GM19324 (cell line): ENCODE measurements around the gene POLD1.
"Not testable (repeated sequence)": the region's sequence is repeated elsewhere in the genome, so short reads cannot be mapped to it uniquely, and the experiment has no call there.

Experiments used
- ATAC-seq: cut with Tn5 transposase; IDR thresholded peaks from one replicate; pipeline ENCODE4 v1.9.1; 2021; ENCODE audit warnings: mild to moderate bottlenecking, moderate library complexity; ENCODE audit not compliant: unreplicated experiment, low FRiP score

Gene POLD1

DNA sequence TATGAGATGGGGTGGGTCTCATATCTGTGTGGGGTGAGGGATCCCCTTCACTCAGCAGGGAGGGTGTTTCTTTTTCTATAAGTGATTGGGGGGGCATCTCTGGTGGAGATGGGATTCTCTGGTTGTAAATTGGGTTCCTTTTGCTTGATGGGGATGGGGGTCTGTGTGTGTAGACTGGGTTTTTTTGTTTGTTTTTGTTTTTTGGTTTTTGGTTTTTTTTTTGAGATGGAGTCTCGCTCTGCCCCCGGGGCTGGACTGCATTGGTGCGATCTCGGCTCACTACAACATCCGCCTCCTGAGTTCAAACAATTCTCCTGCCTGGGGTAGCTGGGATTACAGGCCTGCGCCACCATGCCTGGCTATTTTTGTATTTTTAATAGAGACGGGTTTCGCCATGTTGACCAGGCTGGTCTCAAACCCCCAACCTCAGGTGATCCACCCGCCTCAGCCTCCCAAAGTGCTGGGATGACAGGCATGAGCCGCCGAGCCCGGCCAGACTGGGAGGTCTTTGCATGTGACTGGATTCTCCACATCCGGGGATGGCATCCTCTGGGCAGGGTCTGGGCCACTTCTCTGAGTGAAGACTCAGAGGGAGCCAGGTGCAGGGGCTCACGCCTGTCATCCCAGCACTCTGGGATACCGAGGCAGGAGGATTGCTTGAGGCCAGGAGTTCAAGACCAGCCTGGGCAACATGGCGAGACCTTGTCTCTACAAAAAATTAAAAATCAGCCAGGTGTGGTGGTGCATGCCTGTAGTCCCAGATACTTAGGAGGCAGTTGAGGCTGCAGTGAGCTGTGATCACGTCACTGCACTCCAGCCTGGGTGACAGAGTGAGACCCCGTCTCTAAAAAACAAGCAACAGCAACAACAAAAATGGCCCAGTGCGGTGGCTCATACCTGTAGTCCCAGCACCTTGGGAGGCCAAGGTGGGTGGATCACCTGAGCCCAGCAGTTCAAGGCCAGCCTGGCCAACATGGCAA lies 49.3 kb downstream of the POLD1 start:
- ATAC-seq, result no peak

DNA sequence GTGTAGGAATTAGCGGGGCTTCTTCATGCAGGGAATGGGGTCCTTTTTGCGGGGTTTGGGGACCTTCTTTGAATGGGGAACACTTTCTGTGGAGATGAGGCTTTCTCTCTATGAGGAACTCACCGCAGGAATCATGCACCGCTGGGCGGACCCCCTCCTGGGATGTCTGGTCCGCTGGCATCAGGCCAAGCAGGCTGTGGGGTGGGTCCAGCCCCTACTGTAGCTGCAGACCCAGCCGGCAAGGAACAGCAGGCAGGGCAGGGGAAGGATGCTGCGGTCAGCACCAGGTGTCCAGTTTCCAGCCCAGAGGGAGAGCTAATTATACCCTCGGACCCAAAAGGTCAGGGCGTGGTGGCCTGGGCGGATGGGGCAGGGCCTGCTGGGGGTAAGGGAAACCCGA lies 50.4 kb downstream of the POLD1 start:
- ATAC-seq, result no peak

DNA sequence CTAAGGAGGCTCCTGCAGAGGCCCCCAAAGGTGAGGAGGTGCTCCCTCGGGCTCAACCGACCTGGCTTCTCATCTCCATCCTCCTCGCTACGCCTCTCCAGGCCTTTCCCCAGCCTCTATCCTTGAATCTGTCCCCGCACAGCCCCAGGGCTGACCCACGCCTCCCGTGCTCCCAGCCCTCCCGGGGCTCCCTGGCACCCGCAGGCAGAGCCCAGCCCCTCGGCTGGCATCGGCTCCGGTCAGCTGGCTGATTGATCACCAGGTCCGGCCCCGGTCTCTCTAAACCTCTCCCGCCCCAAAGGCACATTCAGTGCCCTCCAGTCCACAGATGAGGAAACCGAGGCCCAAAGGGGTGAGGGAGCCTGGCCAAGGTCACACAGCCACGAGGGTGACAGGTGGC lies 51.1 kb downstream of the POLD1 start:
- ATAC-seq, result no peak

DNA sequence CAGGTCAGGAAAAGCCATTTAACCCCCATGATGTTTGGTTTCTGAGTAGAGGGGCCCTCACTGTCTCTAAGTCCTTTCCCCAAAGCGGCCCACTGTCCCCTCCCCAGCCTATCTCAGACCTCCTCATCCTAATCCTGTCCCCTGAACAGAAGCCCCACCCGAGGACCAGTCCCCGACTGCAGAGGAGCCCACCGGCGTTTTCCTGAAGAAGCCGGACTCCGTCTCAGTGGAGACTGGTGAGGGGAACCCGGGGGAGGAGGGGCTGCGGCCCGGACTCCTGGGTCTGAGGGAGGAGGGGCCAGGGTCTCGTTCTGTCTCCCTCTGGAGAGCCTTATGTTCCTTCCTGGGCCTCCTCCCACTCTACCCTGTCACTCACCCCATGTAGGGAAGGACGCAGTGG lies 51.5 kb downstream of the POLD1 start:
- no peak for ATAC-seq

DNA sequence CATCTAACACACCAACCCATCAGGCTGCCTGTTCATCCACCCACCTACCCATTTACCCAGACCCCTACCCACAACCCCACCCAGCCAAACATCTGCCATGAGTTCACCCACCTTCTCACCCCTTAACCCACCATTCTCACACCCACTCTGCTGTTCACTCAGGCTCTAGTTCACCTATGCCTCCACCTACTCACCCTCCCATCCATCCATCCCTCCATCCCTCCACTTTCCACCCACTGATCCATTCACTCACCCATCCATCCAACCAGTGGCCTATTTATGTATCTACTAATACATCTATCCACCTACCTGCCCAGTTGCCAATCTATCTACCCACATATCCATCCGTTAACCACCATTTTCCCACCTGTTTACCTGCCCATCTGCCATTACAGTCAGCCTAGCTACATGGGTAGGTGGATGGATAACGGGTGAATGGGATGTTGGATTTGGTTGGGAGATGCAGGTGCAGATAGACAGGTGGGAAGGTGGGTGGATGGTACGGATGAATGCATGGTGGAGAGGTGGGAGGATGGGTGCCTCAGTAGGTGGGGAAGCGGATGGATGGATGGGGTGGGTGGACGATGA lies 53.8 kb downstream of the POLD1 start:
- no peak for ATAC-seq

DNA sequence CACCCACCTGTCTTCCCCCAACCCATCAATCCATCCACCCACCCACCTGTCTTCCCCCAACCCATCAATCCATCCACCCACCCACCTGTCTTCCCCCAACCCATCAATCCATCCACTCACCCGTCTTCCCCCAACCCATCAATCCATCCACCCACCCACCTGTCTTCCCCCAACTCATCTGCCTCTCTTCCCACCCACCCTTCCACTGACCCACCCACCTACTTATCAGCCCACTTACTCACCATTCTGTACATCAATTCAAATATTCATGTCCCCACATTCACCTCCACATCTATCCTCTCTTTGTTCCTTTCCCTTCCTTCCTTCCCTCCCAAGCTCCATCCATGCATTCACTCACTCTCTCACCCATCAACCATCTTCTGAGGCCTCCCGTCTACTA lies 55.0 kb downstream of the POLD1 start:
- ATAC-seq, result not testable (repeated sequence)

DNA sequence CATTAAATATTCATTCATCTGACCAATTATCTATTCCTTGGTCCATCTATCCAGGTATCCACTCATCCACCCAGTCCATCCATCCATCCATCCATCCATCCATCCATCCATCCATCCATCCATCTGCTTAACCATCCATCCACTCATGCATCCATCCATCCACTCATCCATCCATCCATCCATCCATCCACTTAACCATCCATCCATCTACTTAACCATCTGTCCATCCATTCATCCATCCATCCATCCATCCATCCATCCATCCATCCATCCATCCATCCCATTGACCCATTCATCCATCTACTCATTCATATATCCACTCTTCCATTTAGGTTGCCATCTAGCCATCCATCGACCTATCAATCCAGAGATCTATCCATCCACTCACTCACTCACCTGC lies 59.9 kb downstream of the POLD1 start:
- no peak for ATAC-seq

DNA sequence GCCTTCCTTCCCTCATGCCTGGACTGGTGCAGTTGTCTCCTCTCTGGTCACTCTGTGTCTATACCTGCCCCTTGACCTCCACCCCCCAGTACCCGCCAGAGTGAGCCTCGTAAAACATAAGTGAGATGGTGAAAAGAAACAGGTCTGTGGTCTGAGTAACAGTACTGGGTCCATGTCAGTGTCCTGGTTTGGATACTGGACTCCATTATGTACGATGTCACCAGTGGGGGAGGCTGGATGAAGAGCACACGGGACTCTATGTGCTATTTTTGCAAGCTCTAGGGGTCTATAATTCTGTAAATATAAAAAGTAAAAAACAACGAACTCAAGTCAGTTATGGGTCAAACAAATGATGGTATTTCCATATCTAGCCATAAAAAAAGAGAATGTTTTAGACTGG lies 62.9 kb downstream of the POLD1 start:
- ATAC-seq, result no peak

DNA sequence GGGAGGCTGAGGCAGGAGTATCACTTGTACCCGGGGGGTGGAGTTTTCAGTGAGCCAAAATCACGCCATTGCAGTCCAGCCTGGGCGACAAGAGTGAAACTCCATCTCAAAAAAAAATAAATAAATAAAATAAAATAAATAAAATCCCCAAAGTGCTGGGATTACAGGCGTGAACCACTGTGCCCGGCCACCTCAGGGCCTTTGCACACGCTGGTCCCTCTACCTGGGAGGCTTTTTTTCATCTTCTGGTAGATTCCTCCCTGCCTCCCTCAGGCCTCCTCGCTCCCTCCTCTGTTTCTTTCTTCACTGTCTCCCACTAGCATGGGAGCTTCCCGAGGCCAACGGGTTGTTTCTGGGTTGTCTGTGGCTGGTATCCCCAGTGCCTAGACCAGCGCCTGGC lies 63.6 kb downstream of the POLD1 start:
- no peak for ATAC-seq

DNA sequence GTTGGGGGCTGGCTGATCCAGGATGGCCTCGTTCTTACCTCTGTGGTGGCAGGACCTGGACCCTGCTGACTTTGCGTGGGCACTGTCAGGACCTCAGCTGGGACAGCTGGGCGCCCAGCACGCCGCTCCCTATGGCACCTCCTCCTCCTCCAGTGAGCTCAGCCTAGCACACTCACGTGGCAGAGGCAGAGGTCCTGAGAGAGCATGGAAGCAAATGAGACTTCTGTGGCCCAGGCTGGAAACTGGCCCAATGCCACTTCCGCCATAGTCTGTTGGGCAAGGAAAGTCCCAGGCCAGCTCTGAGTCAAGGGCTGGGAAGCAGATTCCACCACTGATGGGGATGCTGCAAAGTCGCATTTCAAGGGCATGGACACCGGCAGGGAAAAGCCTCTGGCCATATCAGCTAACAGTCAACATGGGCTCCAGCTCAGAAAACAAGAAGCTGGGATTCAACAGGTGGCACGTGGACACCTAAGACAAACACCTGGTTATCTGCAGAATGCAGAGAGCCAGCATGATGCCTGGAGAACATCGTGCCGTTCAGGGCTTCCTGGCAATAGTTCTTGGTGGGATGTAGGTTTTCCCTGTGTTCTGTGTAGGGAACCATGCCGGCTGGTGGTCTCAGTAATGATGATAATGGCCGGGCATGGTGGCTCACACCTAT lies 65.2 kb downstream of the POLD1 start:
- no peak for ATAC-seq

DNA sequence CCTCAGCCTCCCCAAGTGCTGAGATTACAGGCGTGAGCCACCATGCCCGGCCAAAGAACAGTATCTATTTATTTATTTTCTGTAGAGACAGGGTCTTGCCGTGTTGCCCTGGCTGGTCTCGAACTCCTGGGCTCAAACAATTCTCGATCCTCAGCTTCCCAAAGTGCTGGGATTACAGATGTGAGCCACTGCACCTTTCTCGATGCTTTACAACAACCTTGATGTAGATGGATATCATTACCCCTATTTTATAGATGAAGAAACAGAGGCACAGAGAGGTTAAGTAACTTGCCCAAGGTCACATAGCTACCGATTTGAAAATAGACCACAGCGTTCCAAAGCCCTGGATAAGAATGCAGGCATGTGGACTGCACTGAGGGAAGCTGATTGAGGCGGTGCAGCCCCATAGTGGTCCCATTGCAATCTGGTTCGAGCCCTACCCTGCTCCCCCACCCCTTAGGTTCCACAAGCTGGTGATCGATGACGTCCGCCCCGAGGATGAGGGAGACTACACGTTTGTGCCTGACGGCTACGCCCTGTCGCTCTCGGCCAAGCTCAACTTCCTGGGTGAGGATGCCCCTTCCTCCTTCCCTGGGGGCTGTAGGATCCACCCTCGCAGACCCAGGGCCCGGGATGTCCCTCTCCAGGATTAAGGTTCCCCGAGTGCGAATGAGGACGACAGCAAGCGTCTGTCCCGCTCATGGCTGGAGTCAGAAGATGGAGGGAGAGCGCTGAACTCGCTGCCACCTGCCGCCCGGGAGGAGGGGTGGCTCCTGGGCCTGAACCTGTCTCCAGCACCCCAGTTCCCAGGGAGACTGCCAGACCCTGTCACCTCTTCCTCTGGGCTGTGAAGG lies 66.4 kb downstream of the POLD1 start:
- no peak for ATAC-seq

DNA sequence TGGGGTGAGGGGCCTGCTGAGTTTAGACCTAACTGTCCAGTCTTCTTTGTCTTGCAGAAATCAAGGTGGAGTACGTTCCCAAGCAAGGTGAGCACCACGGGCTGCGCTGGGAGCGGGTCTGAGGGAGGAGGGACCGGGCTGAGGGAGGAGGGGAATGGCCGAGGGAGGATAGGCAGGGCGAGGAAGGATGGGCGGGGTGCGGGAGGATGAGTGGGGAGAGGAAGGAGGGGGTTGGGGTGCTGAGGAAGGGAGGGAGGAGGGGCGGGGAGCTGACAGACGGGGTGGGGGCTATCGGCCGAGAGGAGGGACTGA lies 67.0 kb downstream of the POLD1 start:
- no peak for ATAC-seq

DNA sequence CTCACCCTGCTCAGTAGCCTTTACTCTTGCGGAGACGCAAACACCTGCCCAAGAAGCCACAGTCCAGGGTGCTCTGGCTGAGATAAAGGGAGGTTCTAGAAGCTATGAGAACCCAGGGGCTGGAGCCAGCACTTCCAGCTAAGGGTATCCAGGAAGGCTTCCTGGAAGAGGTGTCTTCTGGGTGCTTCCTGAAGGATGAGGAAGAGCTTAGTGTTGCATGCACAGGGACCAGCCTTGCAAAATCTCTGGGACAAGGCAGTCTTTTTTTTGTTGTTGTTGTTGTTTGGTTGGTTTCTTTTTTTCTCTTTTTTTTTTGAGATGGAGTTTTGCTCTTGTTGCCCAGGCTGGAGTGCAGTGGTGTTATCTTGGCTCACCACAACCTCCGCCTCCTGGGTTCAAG lies 69.1 kb downstream of the POLD1 start:
- no peak for ATAC-seq

DNA sequence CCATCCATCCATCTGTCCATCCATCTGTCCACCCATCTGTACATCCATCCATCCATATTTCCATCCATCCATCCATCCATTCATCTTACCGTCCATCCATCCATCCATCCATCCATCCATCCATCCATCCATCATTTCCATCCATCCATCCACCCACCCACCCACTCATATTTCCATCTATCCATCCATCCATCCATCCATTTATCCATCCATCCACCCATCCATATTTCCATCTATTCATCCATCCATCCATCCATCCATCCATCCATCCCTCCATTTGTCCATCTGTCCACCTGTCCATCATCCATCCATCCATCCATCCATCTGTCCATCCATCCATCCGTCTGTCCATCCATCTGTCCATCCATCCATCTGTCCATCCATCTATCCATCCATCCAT lies 71.8 kb downstream of the POLD1 start:
- ATAC-seq, result no peak

DNA sequence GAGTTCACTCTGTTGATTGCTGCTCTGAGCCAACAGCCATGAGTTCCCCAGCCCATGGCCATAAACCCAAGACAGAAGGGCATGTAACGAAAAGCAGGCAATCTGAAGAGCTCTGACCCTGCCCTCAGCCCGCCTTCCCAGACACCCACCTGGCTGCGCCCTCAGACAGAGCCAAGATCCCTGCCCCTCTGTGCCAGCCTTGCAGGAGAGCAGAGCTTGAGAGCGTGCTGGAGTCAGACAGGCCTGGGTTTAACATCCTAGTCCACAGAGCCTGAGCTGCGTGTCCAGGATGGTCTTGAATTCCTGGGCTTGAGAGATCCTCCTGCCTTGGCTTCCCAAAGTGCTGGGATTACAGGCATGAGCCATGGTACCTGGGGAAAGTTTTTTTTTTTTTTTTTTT lies 73.2 kb downstream of the POLD1 start:
- ATAC-seq, result no peak

DNA sequence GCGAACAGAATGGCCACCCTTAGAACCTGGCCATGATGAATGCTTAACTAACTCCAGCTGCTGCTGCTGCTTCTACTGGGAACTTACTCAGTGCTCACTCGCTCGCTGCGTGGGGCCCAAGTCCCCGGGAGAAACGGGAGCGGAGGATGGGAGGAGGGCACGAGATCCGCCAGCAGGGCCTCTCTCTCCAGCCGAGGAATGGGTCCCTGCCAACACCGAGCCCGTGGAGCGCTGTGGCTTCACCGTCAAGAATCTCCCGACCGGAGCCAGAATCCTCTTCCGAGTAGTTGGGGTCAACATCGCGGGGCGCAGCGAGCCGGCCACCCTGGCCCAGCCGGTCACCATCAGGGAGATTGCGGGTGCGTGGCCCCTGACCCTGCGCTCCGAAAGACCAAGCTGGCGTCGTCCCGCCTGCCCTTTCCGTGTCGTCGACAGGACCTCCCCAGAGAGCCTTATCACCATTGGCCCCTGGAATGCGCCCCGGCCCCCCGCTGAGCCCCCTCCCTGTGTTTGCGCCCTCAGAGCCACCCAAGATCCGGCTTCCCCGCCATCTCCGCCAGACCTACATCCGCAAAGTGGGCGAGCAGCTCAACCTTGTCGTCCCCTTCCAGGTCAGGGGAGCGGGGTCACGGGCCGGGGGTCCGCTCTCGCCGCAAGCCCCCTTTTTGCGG lies 74.4 kb downstream of the POLD1 start:
- no peak for ATAC-seq

DNA sequence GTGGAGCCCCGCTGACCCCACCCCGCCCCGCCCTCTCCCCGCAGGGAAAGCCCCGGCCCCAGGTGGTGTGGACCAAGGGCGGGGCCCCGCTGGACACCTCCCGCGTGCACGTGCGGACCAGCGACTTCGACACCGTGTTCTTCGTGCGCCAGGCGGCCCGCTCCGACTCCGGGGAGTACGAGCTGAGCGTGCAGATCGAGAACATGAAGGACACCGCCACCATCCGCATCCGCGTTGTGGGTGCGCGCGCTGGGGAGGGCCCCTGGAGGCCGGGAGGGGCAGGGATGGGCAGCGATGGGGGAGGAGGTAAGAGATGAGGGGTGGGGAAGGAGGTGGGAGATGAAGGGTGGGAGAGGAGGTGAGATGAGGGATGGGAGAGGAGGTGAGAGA lies 74.9 kb downstream of the POLD1 start:
- ATAC-seq, result no peak

DNA sequence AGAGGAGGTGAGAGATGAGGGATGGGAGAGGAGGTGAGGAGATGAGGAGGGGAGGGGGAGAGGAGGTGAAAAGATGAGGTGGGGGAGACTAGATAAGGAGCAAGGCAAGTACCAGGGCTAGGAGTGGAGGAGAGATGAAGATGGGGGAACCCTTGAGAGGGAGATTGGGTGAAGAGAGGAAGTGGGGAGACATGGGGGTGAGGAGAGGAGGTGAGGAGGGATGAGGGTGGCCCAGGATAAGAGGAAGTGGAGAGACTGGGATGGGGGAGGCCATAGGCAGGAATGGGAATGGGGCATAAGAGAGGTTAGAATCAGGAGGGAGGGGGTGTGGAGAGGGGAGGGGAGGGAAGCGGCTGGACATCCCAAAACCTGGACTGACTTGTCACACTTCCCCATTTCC lies 75.5 kb downstream of the POLD1 start:
- no peak for ATAC-seq

DNA sequence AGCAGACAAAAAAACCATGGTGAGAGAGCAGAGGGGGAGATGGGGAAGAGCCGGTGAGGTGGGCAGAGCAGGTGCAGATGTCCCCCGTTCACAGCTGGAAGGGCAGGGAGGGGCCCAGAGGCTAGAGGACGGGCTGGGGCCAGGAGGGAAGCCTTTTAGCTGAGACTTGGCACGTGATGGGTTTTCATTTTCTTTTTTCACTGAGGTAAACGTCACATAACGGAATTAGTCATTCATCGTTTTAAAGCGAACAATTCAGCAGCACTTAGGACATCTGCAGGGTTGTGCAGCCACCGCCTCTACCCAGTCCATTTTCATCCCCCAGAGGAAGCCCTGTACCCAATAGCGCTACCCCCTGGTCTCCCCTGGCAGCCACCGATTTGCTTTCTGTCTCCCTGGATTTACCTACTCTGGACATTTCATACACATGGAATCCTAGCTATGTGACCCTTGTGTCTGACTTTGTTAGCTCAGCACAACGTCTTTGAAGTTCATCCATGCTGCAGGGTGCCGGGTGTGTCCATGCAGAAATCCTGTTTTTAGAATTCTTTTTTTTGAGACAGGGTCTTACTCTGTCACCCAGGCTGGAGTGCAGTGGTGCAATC lies 76.1 kb downstream of the POLD1 start:
- ATAC-seq, result peak; percentile 47
